ENCODE results near the gene PPM1M. TPM values are rescaled to one million over a fixed set of nuclear protein-coding genes. Genes with fewer than 3 reads are reported as not detected.

Gene PPM1M
- total and polyA plus RNA-seq, 10 of the 15 experiments (the other 5 are each of a cell fraction or from before 2014, with no cell fraction given), result 7.3 to 24.8 (median 15.8) TPM

- peaks cover 26 to 50% of the 10 kb centered on the region in 2 experiments for H3K36me3 ChIP-seq (ENCODE audit: control insufficient read depth in 2 of 2, insufficient read depth in 2 of 2, low read length in 1 of 2)
- CTCF ChIA-PET, result interaction anchor here (0.9 to 3.3 kb wide), 5 partner anchors 12 to 39 kb away, joined by 3 to 17 read pairs (median 6); no protein-coding TSS in a partner anchor
- peaks cover 6% of the 10 kb centered on the region for H3K4me1 ChIP-seq (ENCODE audit: control insufficient read depth, insufficient read depth, low read length)
- no peak overlapping the region for H2AFZ ChIP-seq (ENCODE audit: control insufficient read depth, low read depth, low read length)
- no TSS peak for BruUV-seq (replicated peaks)
- POLR2A ChIA-PET, result interaction anchor here (1.4 to 2.4 kb wide), 2 partner anchors 12 to 22 kb away, joined by 3 to 11 read pairs; no protein-coding TSS in a partner anchor
- H4K20me1 ChIP-seq (ENCODE audit: control insufficient read depth, insufficient read depth), result no peaks in the 10 kb centered on the region
- FAIRE-seq, result no peak
- SMC1A ChIA-PET (ENCODE audit: uncharacterized antibody, unreplicated experiment), result interaction anchor here (1.3 to 1.9 kb wide), 4 partner anchors 9 to 24 kb away, joined by 3 to 11 read pairs (median 5); no protein-coding TSS in a partner anchor
- TF ChIP-seq EZH2 (IDR thresholded peaks at IDR 0.05; ENCODE audit: borderline replicate concordance, control insufficient read depth, low read depth, low read length), result no peak
- no peak for TF ChIP-seq SIN3A (IDR thresholded peaks at IDR 0.05; ENCODE audit: low read depth, low read length)
- no peak for TF ChIP-seq POLR2A (IDR thresholded peaks at IDR 0.05; ENCODE audit: low read depth, low read length)
- TF ChIP-seq E4F1 (IDR thresholded peaks at IDR 0.05; ENCODE audit: borderline replicate concordance, partially characterized antibody), result no peak
- no peak for TF ChIP-seq EED (IDR thresholded peaks at IDR 0.05; ENCODE audit: low read depth)
- TF ChIP-seq LARP7 (IDR thresholded peaks at IDR 0.05), result no peak
- TF ChIP-seq PAX8 (IDR thresholded peaks at IDR 0.05), result no peak
- no peak for TF ChIP-seq CHD4 (IDR thresholded peaks at IDR 0.05)
- no peak for TF ChIP-seq RELA (IDR thresholded peaks at IDR 0.05; ENCODE audit: borderline replicate concordance, partially characterized antibody)
- TF ChIP-seq NKRF (conservative IDR thresholded peaks at IDR 0.05), result no peak
- no peak for TF ChIP-seq ZNF274 (IDR thresholded peaks at IDR 0.05; ENCODE audit: insufficient read depth, insufficient read length)
- no peak for TF ChIP-seq RUNX3 (IDR thresholded peaks at IDR 0.05; ENCODE audit: low read length)
- TF ChIP-seq RB1 (IDR thresholded peaks at IDR 0.05; ENCODE audit: borderline replicate concordance), result no peak
- TF ChIP-seq JUND (IDR thresholded peaks at IDR 0.05; ENCODE audit: low read depth, low read length), result no peak
- TF ChIP-seq KAT2A (conservative IDR thresholded peaks at IDR 0.05; ENCODE audit: control insufficient read depth, low read depth, low read length), result no peak
- no peak for TF ChIP-seq ZNF622 (IDR thresholded peaks at IDR 0.05)
- no peak for TF ChIP-seq NFXL1 (IDR thresholded peaks at IDR 0.05; ENCODE audit: borderline replicate concordance)
- TF ChIP-seq SP1 (IDR thresholded peaks at IDR 0.05; ENCODE audit: low read depth, low read length), result no peak
- DNase-seq (ENCODE audit: low read depth, low spot score), result no peak
- H3K9me3 ChIP-seq (replicated peaks; ENCODE audit: control insufficient read depth, insufficient read depth, low read length), result no peaks in the 10 kb centered on the region
- no peaks in the 10 kb centered on the region for H3K27me3 ChIP-seq (replicated peaks in 1 of 2; ENCODE audit: control insufficient read depth in 2 of 2, insufficient read depth in 2 of 2, low read length in 1 of 2)
- H3K27ac ChIP-seq (ENCODE audit: control insufficient read depth, insufficient read depth), result no peak overlapping the region
- RAD21 ChIA-PET (ENCODE audit: unreplicated experiment), result no interaction called here
- intact Hi-C loops (cut with micrococcal nuclease; ENCODE audit: unreplicated experiment) (no loop called here), in situ Hi-C loops (cut with MboI) (no loop called here)
- no peak for ATAC-seq
- no peak overlapping the region for H3K4me3 ChIP-seq
- H3K79me2 ChIP-seq (ENCODE audit: control insufficient read depth, insufficient read depth, low read length), result peaks cover 2% of the 10 kb centered on the region; the same call in 1 of the 2 replicates
- WGBS (ENCODE audit: insufficient coverage, insufficient replicate concordance, low lambda C conversion rate, missing lambda C conversion rate), result 98% methylated on average over 4 of the region's 4 CpGs
- no peak overlapping the region for H3K4me2 ChIP-seq (ENCODE audit: control insufficient read depth, insufficient read depth)
- H3K9ac ChIP-seq (ENCODE audit: control insufficient read depth, insufficient read depth, low read length), result no peak overlapping the region
Measured at GRCh38 chr3:52259448-52259847, 13.9 kb downstream of the PPM1M start.
